HG03558 (cell line): ENCODE measurements around the gene MAG.
"Not testable (repeated sequence)": the region's sequence is repeated elsewhere in the genome, so short reads cannot be mapped to it uniquely, and the experiment has no call there.

Experiments
- ATAC-seq: cut with Tn5 transposase; IDR thresholded peaks from one replicate; pipeline ENCODE4 v1.9.1; 2021; ENCODE audit warnings: moderate number of reproducible peaks; ENCODE audit not compliant: unreplicated experiment; ENCODE audit errors: extremely low read depth

The MAG gene

GRCh38 chr19:35279985-35280821 lies 11.8 kb upstream of the MAG start:
- ATAC-seq = no peak

- no peak for ATAC-seq
Observed at GRCh38 chr19:35281303-35281702, 10.7 kb upstream of the MAG start.

- ATAC-seq = no peak
Observed at GRCh38 chr19:35284153-35285094, 7.5 kb upstream of the MAG start.

- no peak for ATAC-seq
Observed at GRCh38 chr19:35285095-35285449, 6.9 kb upstream of the MAG start.

GRCh38 chr19:35285465-35285864 lies 6.5 kb upstream of the MAG start:
- not testable (repeated sequence) for ATAC-seq

GRCh38 chr19:35286101-35286500 lies 5.9 kb upstream of the MAG start:
- ATAC-seq = not testable (repeated sequence)

- no peak for ATAC-seq
Observed at GRCh38 chr19:35287713-35288112, 4.2 kb upstream of the MAG start.

- ATAC-seq = no peak
Observed at GRCh38 chr19:35288331-35288730, 3.6 kb upstream of the MAG start.

- no peak for ATAC-seq
Observed at GRCh38 chr19:35288906-35289305, 3.1 kb upstream of the MAG start.

- ATAC-seq = no peak
Observed at GRCh38 chr19:35290381-35291127, 1.4 kb upstream of the MAG start.

- no peak for ATAC-seq
Observed at GRCh38 chr19:35291259-35291658, 702 bp upstream of the MAG start.

- no peak for ATAC-seq
Observed at GRCh38 chr19:35292421-35293362, 731 bp downstream of the MAG start.

GRCh38 chr19:35293363-35293739 lies 1.4 kb downstream of the MAG start:
- no peak for ATAC-seq

GRCh38 chr19:35293808-35294207 lies 1.8 kb downstream of the MAG start:
- no peak for ATAC-seq

- ATAC-seq = no peak
Observed at GRCh38 chr19:35294328-35294727, 2.4 kb downstream of the MAG start.

- no peak for ATAC-seq
Observed at GRCh38 chr19:35294859-35295791, 3.2 kb downstream of the MAG start.

- no peak for ATAC-seq
Observed at GRCh38 chr19:35295792-35296462, 4.0 kb downstream of the MAG start.
